ENCODE results near the gene KCTD16.

The KCTD16 gene

GRCh38 chr5:144315994-144316634 is 145.4 kb downstream of the KCTD16 start:
- no peak overlapping the region for H3K27ac ChIP-seq (ENCODE audit: low read length)
- H3K9ac ChIP-seq (ENCODE audit: low read length), result no peak overlapping the region
- H3K9me3 ChIP-seq (replicated peaks; ENCODE audit: insufficient read depth, low read length), result no peaks in the 10 kb centered on the region
- no peak for DNase-seq
- no peak overlapping the region for H3K4me2 ChIP-seq (ENCODE audit: low read depth, low read length)
- no peaks in the 10 kb centered on the region for H3K36me3 ChIP-seq (replicated peaks; ENCODE audit: insufficient read depth, low read length)
- H3K79me2 ChIP-seq (ENCODE audit: low read length), result no peaks in the 10 kb centered on the region
- no peak overlapping the region for H2AFZ ChIP-seq (ENCODE audit: low read length)
- H3K4me3 ChIP-seq (ENCODE audit: low read length), result no peak overlapping the region
- TF ChIP-seq EZH2phosphoT487 (IDR thresholded peaks at IDR 0.05; ENCODE audit: low read length) (no peak), CTCF (IDR thresholded peaks at IDR 0.05; ENCODE audit: low read length) (no peak), EZH2 (optimal IDR thresholded peaks at IDR 0.05; ENCODE audit: low read depth, low read length) (no peak)
- no peaks in the 10 kb centered on the region for H3F3A ChIP-seq (ENCODE audit: insufficient read depth, low read length)
- no peaks in the 10 kb centered on the region for H3K9me2 ChIP-seq (replicated peaks; ENCODE audit: insufficient read depth, low read length)
- H4K20me1 ChIP-seq (ENCODE audit: insufficient read depth, low read length), result no peaks in the 10 kb centered on the region
- H3K27me3 ChIP-seq (replicated peaks; ENCODE audit: insufficient read depth, low read length), result no peaks in the 10 kb centered on the region
- no peaks in the 10 kb centered on the region for H3K4me1 ChIP-seq (ENCODE audit: low read length)

GRCh38 chr5:144318011-144318410 is 147.3 kb downstream of the KCTD16 start:
- no peaks in the 10 kb centered on the region for H4K20me1 ChIP-seq (ENCODE audit: insufficient read depth, low read length)
- H3K9me3 ChIP-seq (replicated peaks; ENCODE audit: insufficient read depth, low read length), result no peaks in the 10 kb centered on the region
- DNase-seq, result no peak
- H3K27me3 ChIP-seq (replicated peaks; ENCODE audit: insufficient read depth, low read length), result no peaks in the 10 kb centered on the region
- no peak overlapping the region for H2AFZ ChIP-seq (ENCODE audit: low read length)
- no peaks in the 10 kb centered on the region for H3K4me1 ChIP-seq (ENCODE audit: low read length)
- H3F3A ChIP-seq (ENCODE audit: insufficient read depth, low read length), result no peaks in the 10 kb centered on the region
- no peak overlapping the region for H3K4me2 ChIP-seq (ENCODE audit: low read depth, low read length)
- TF ChIP-seq EZH2phosphoT487 (IDR thresholded peaks at IDR 0.05; ENCODE audit: low read length) (no peak), CTCF (IDR thresholded peaks at IDR 0.05; ENCODE audit: low read length) (no peak), EZH2 (optimal IDR thresholded peaks at IDR 0.05; ENCODE audit: low read depth, low read length) (no peak)
- no peak overlapping the region for H3K9ac ChIP-seq (ENCODE audit: low read length)
- H3K36me3 ChIP-seq (replicated peaks; ENCODE audit: insufficient read depth, low read length), result no peaks in the 10 kb centered on the region
- no peaks in the 10 kb centered on the region for H3K79me2 ChIP-seq (ENCODE audit: low read length)
- no peak overlapping the region for H3K4me3 ChIP-seq (ENCODE audit: low read length)
- H3K27ac ChIP-seq (ENCODE audit: low read length), result no peak overlapping the region
- no peaks in the 10 kb centered on the region for H3K9me2 ChIP-seq (replicated peaks; ENCODE audit: insufficient read depth, low read length)

GRCh38 chr5:144318460-144318859 is 147.8 kb downstream of the KCTD16 start:
- no peak overlapping the region for H3K9ac ChIP-seq (ENCODE audit: low read length)
- TF ChIP-seq EZH2phosphoT487 (IDR thresholded peaks at IDR 0.05; ENCODE audit: low read length), result no peak
- no peak for TF ChIP-seq CTCF (IDR thresholded peaks at IDR 0.05; ENCODE audit: low read length)
- TF ChIP-seq EZH2 (optimal IDR thresholded peaks at IDR 0.05; ENCODE audit: low read depth, low read length), result no peak
- H3K9me3 ChIP-seq (replicated peaks; ENCODE audit: insufficient read depth, low read length), result no peaks in the 10 kb centered on the region
- no peaks in the 10 kb centered on the region for H3F3A ChIP-seq (ENCODE audit: insufficient read depth, low read length)
- no peaks in the 10 kb centered on the region for H3K36me3 ChIP-seq (replicated peaks; ENCODE audit: insufficient read depth, low read length)
- no peak overlapping the region for H3K4me2 ChIP-seq (ENCODE audit: low read depth, low read length)
- H3K9me2 ChIP-seq (replicated peaks; ENCODE audit: insufficient read depth, low read length), result no peaks in the 10 kb centered on the region
- no peaks in the 10 kb centered on the region for H3K4me1 ChIP-seq (ENCODE audit: low read length)
- DNase-seq, result no peak
- no peak overlapping the region for H3K27ac ChIP-seq (ENCODE audit: low read length)
- no peaks in the 10 kb centered on the region for H4K20me1 ChIP-seq (ENCODE audit: insufficient read depth, low read length)
- H3K4me3 ChIP-seq (ENCODE audit: low read length), result no peak overlapping the region
- H2AFZ ChIP-seq (ENCODE audit: low read length), result no peak overlapping the region
- H3K79me2 ChIP-seq (ENCODE audit: low read length), result no peaks in the 10 kb centered on the region
- no peaks in the 10 kb centered on the region for H3K27me3 ChIP-seq (replicated peaks; ENCODE audit: insufficient read depth, low read length)
